ENCODE measurements around the gene ZNF384. TPM values are rescaled to one million over a fixed set of nuclear protein-coding genes. Genes with fewer than 3 reads are reported as not detected.

Gene ZNF384
- total RNA-seq, 1 experiment from 2014 or later: 23.6 TPM

GRCh38 chr12:6653987-6654386, 35.2 kb downstream of the ZNF384 start:
- no peak for DNase-seq (ENCODE audit: low spot score)

- DNase-seq (ENCODE audit: low spot score): no peak
Observed at GRCh38 chr12:6653342-6653741, 35.8 kb downstream of the ZNF384 start.

GRCh38 chr12:6652391-6652790, 36.8 kb downstream of the ZNF384 start:
- DNase-seq (ENCODE audit: low spot score): no peak

GRCh38 chr12:6650832-6651231, 38.3 kb downstream of the ZNF384 start:
- DNase-seq (ENCODE audit: low spot score): no peak

- DNase-seq (ENCODE audit: low spot score): no peak
Observed at GRCh38 chr12:6647083-6647604, 42.0 kb downstream of the ZNF384 start, which contains the start of gene ACRBP. ACRBP (minus strand) TSS chr12:6647432; CDS start chr12:6647366, 66 bp downstream.

- no peak for DNase-seq (ENCODE audit: low spot score)
Observed at GRCh38 chr12:6646276-6647082, 42.7 kb downstream of the ZNF384 start.

GRCh38 chr12:6644903-6645302, 44.3 kb downstream of the ZNF384 start:
- DNase-seq (ENCODE audit: low spot score): no peak

GRCh38 chr12:6644257-6644596, 44.9 kb downstream of the ZNF384 start:
- DNase-seq (ENCODE audit: low spot score): no peak

GRCh38 chr12:6643569-6644256, 45.5 kb downstream of the ZNF384 start:
- DNase-seq (ENCODE audit: low spot score): no peak

- no peak for DNase-seq (ENCODE audit: low spot score)
Observed at GRCh38 chr12:6641131-6641530, 48.0 kb downstream of the ZNF384 start.

GRCh38 chr12:6640497-6640896, 48.7 kb downstream of the ZNF384 start:
- DNase-seq (ENCODE audit: low spot score): no peak

- DNase-seq (ENCODE audit: low spot score): no peak
Observed at GRCh38 chr12:6639151-6639801, 49.9 kb downstream of the ZNF384 start.

- no peak for DNase-seq (ENCODE audit: low spot score)
Observed at GRCh38 chr12:6638305-6638704, 50.9 kb downstream of the ZNF384 start.

- no peak for DNase-seq (ENCODE audit: low spot score)
Observed at GRCh38 chr12:6635856-6636531, 53.2 kb downstream of the ZNF384 start, which contains the start of gene LPAR5. LPAR5 (minus strand) TSS chr12:6635959; CDS start chr12:6621248, 14,711 bp downstream.

- DNase-seq (ENCODE audit: low spot score): no peak
Observed at GRCh38 chr12:6635375-6635855, 53.8 kb downstream of the ZNF384 start.

- DNase-seq (ENCODE audit: low spot score): no peak
Observed at GRCh38 chr12:6632026-6632983, 56.9 kb downstream of the ZNF384 start.

- no peak for DNase-seq (ENCODE audit: low spot score)
Observed at GRCh38 chr12:6631549-6631961, 57.6 kb downstream of the ZNF384 start.

- no peak for DNase-seq (ENCODE audit: low spot score)
Observed at GRCh38 chr12:6630736-6631135, 58.4 kb downstream of the ZNF384 start.

- no peak for DNase-seq (ENCODE audit: low spot score)
Observed at GRCh38 chr12:6627616-6628015, 61.6 kb downstream of the ZNF384 start.

- DNase-seq (ENCODE audit: low spot score): no peak
Observed at GRCh38 chr12:6626654-6627283, 62.4 kb downstream of the ZNF384 start.

Data from H4 (cell line).